H1 (cell line): ENCODE data around the gene GALNT9. TPM values are rescaled to one million over a fixed set of nuclear protein-coding genes. Genes with fewer than 3 reads are reported as not detected.

ENCODE experiments used
- CTCF ChIA-PET: fragments of 300-600 bp; sonication (Branson Sonifier 250); formaldehyde crosslinking; loops from one replicate; lab custom pipeline; 2021; ENCODE audit not compliant: partially characterized antibody; lab: Charles Lee
- POLR2A ChIA-PET: fragments of 300-600 bp; sonication (Branson Sonifier 250); formaldehyde crosslinking; loops from one replicate; lab custom pipeline; 2021; ENCODE audit warnings: inconsistent platforms; ENCODE audit not compliant: partially characterized antibody; lab: Charles Lee
- DNase-seq, 2 experiments: peaks; one replicate each; pipeline versions ENCODE4 v3.0.0 to v3.0.0-alpha.2; 2010 to 2022; ENCODE audit warnings: low spot score in 2 of 2, low read depth in 1 of 2, mixed read lengths in 1 of 2
- FAIRE-seq: peaks from 2 replicates; lab custom pipeline; 2011; peaks lifted over from hg19 to GRCh38; lab: Jason Lieb, UNC
- H2AFZ ChIP-seq: 2 replicates; pipeline ENCODE4 v1.8.1; 2012; ENCODE audit warnings: low read length, inconsistent platforms
- H2AK5ac ChIP-seq: 2 replicates; pipeline ENCODE4 v1.6.1; 2013; ENCODE audit warnings: low read depth, low read length
- H2BK120ac ChIP-seq: replicated peaks from 2 replicates; pipeline ENCODE3; 2013; ENCODE audit warnings: low read depth, low read length, inconsistent platforms
- H2BK12ac ChIP-seq: 2 replicates; pipeline ENCODE4 v1.6.1; 2013; ENCODE audit warnings: low read depth, low read length
- H2BK15ac ChIP-seq: 2 replicates; pipeline ENCODE4 v1.6.1; 2013; ENCODE audit warnings: low read length
- H2BK20ac ChIP-seq: 2 replicates; pipeline ENCODE4 v1.6.1; 2013; ENCODE audit warnings: low read length
- H2BK5ac ChIP-seq: 2 replicates; pipeline ENCODE4 v1.6.1; 2013; ENCODE audit warnings: low read depth, low read length
- H3K14ac ChIP-seq: 2 replicates; pipeline ENCODE4 v1.6.1; 2013; ENCODE audit warnings: inconsistent platforms; ENCODE audit not compliant: insufficient read length
- H3K18ac ChIP-seq: 2 replicates; pipeline ENCODE4 v1.6.1; 2013; ENCODE audit warnings: low read length; ENCODE audit errors: extremely low read depth
- H3K23ac ChIP-seq: 2 replicates; pipeline ENCODE4 v1.6.1; 2013; ENCODE audit warnings: inconsistent platforms; ENCODE audit not compliant: insufficient read length
- H3K23me2 ChIP-seq: 2 replicates; pipeline ENCODE4 v1.6.1; 2013; ENCODE audit warnings: low read depth, low read length
- H3K27ac ChIP-seq: 2 replicates; pipeline ENCODE4 v1.6.1; 2011; ENCODE audit warnings: low read depth, low read length, inconsistent platforms
- H3K27me3 ChIP-seq, 4 experiments: replicated peaks in 1 of 4; 1 replicate in 1 of 4; 2 replicates in 3 of 4; pipeline versions ENCODE4 v1.6.1 to v1.8.1; 2011 to 2013; ENCODE audit warnings: low read length in 3 of 4, mild to moderate bottlenecking in 3 of 4, inconsistent platforms in 2 of 4, mixed read lengths in 2 of 4, moderate library complexity in 1 of 4; ENCODE audit not compliant: control insufficient read depth in 3 of 4, insufficient read depth in 3 of 4; ENCODE audit errors: extremely low read depth in 1 of 4
- H3K36me3 ChIP-seq, 4 experiments: 2 replicates each; pipeline versions ENCODE4 v1.6.1 to v1.8.1; 2011 to 2013; ENCODE audit warnings: mild to moderate bottlenecking in 4 of 4, low read length in 3 of 4, moderate library complexity in 2 of 4, control low read depth in 1 of 4, inconsistent platforms in 1 of 4; ENCODE audit not compliant: insufficient read depth in 4 of 4, control insufficient read depth in 2 of 4
- H3K4ac ChIP-seq: replicated peaks from 2 replicates; pipeline ENCODE3; 2013; ENCODE audit warnings: low read length, low read depth, mixed read lengths, inconsistent platforms; ENCODE audit not compliant: insufficient read length
- H3K4me1 ChIP-seq, 4 experiments: replicated peaks in 1 of 4; 1 replicate in 1 of 4; 2 replicates in 3 of 4; pipeline versions ENCODE4 v1.6.1 to v1.8.1; 2011 to 2013; ENCODE audit warnings: low read length in 3 of 4, inconsistent platforms in 2 of 4, mixed read lengths in 1 of 4; ENCODE audit not compliant: insufficient read depth in 4 of 4, control insufficient read depth in 3 of 4
- H3K4me2 ChIP-seq, 2 experiments: 2 replicates each; pipeline versions ENCODE4 v1.6.1 to v1.8.1; 2011 to 2013; ENCODE audit warnings: low read depth in 2 of 2, low read length in 2 of 2, control low read depth in 1 of 2, inconsistent platforms in 1 of 2, mild to moderate bottlenecking in 1 of 2; ENCODE audit not compliant: insufficient read depth in 1 of 2
- H3K4me3 ChIP-seq, 4 experiments: fragments of 200-600, 300-600 bp in 1 of 4; sonication (generic), shearing (Covaris generic), sonication (Bioruptor Twin) in 1 of 4; 2 replicates each; pipeline versions ENCODE4 v1.5.1 to v1.8.1; 2011 to 2016; ENCODE audit warnings: low read length in 4 of 4, low read depth in 3 of 4, control low read depth in 2 of 4, inconsistent platforms in 2 of 4, mild to moderate bottlenecking in 2 of 4, mixed read lengths in 1 of 4, moderate library complexity in 1 of 4; ENCODE audit not compliant: insufficient read depth in 2 of 4; ENCODE audit errors: extremely low read depth in 1 of 4
- H3K56ac ChIP-seq: replicated peaks from 2 replicates; pipeline ENCODE3; 2013; ENCODE audit warnings: low read depth, mild to moderate bottlenecking, mixed read lengths, low read length, inconsistent platforms; ENCODE audit not compliant: insufficient read length
- H3K79me1 ChIP-seq: 2 replicates; pipeline ENCODE4 v1.6.1; 2013; ENCODE audit warnings: low read depth, low read length, control low read depth
- H3K79me2 ChIP-seq, 2 experiments: 2 replicates each; pipeline versions ENCODE4 v1.6.1 to v1.8.1; 2012 to 2013; ENCODE audit warnings: low read length in 2 of 2, mild to moderate bottlenecking in 2 of 2, inconsistent platforms in 1 of 2; ENCODE audit not compliant: insufficient read depth in 2 of 2, control insufficient read depth in 1 of 2
- H3K9ac ChIP-seq, 4 experiments: replicated peaks in 1 of 4; 1 replicate in 1 of 4; 2 replicates in 3 of 4; pipeline versions ENCODE4 v1.6.1 to v1.8.1; 2011 to 2013; ENCODE audit warnings: low read depth in 3 of 4, low read length in 3 of 4, control low read depth in 2 of 4, mild to moderate bottlenecking in 2 of 4, moderate library complexity in 2 of 4, inconsistent platforms in 1 of 4; ENCODE audit errors: extremely low read depth in 1 of 4
- H3K9me3 ChIP-seq, 2 experiments: 2 replicates each; pipeline versions ENCODE4 v1.6.1 to v1.8.1; 2012 to 2013; ENCODE audit warnings: mild to moderate bottlenecking in 2 of 2, moderate library complexity in 2 of 2, control low read depth in 1 of 2, inconsistent platforms in 1 of 2, low read depth in 1 of 2, low read length in 1 of 2, mixed read lengths in 1 of 2; ENCODE audit not compliant: insufficient read depth in 2 of 2
- H4K20me1 ChIP-seq, 2 experiments: replicated peaks in 1 of 2; 2 replicates each; pipeline versions ENCODE3 to v1.8.1; 2011 to 2013; ENCODE audit warnings: inconsistent platforms in 2 of 2, low read length in 2 of 2, mild to moderate bottlenecking in 1 of 2; ENCODE audit not compliant: insufficient read depth in 2 of 2, control insufficient read depth in 1 of 2
- H4K5ac ChIP-seq: 2 replicates; pipeline ENCODE4 v1.6.1; 2013; ENCODE audit warnings: low read length, low read depth, mixed read lengths, inconsistent platforms; ENCODE audit not compliant: insufficient read length
- H4K8ac ChIP-seq: 2 replicates; pipeline ENCODE4 v1.8.0; 2013; ENCODE audit warnings: mild to moderate bottlenecking, moderate library complexity, low read length, inconsistent platforms; ENCODE audit not compliant: insufficient read depth; ENCODE audit errors: extremely low read depth
- H4K91ac ChIP-seq: replicated peaks from 2 replicates; pipeline ENCODE3; 2013; ENCODE audit warnings: low read length, mixed read lengths, inconsistent platforms; ENCODE audit not compliant: insufficient read length
- GABPA ChIP-seq: IDR thresholded peaks from 2 replicates; pipeline ENCODE4 v1.6.1; 2011; ENCODE audit warnings: mild to moderate bottlenecking, low read length, moderate library complexity, borderline replicate concordance; ENCODE audit not compliant: insufficient read depth
- HDAC2 ChIP-seq, 2 experiments: fragments of 300-600 bp in 1 of 2; sonication (generic) in 1 of 2; IDR thresholded peaks; 2 replicates each; pipeline ENCODE4 v1.6.1; 2011 to 2012; ENCODE audit warnings: low read depth in 2 of 2, low read length in 2 of 2, mild to moderate bottlenecking in 2 of 2, moderate library complexity in 2 of 2, borderline replicate concordance in 1 of 2, inconsistent platforms in 1 of 2
- WGBS, 2 experiments: shearing (Covaris generic) in 1 of 2; methylation state at CpG; one replicate each; pipeline versions ENCODE4 v1.1.6 to v1.1.7; 2013 to 2015; ENCODE audit warnings: low lambda C conversion rate in 2 of 2, mixed read lengths in 2 of 2, inconsistent platforms in 1 of 2, low coverage in 1 of 2, missing lambda C conversion rate in 1 of 2; ENCODE audit not compliant: insufficient replicate concordance in 2 of 2, insufficient coverage in 1 of 2, insufficient read length in 1 of 2; ENCODE audit errors: extremely low coverage in 1 of 2, missing lambda C conversion rate in 1 of 2; 5-methylcytosine and 5-hydroxymethylcytosine counted together
- polyA plus RNA-seq, 7 experiments: library from polyadenylated mRNA; depleted of rRNA in 3 of 7; stranded (reverse) in 5 of 7; unstranded in 2 of 7; fragments of >200 nt in 5 of 7; fragments of 200-250 nt in 2 of 7; gene quantifications; 1 replicate in 5 of 7; 2 replicates in 1 of 7; 4 replicates in 1 of 7; pipeline versions ENCODE4 v1.2.1 to v1.2.3, GENCODE V29; 2011 to 2013; ENCODE audit warnings: missing spikeins in 2 of 7, mixed read lengths in 2 of 7
- total RNA-seq: library from RNA; stranded (reverse); fragmentation: NEBNext Ultra II Directional; extraction: Animal tissue kit (Norgen Biotek cat#: 25700); gene quantifications from 2 replicates; pipeline ENCODE4 v1.2.1, GENCODE V29; 2021

Gene GALNT9
- total and polyA plus RNA-seq, 2 of the 8 experiments (the other 6 are each of a cell fraction or from before 2014, with no cell fraction given), result 2.0 to 3.6 TPM

- H3K79me1 ChIP-seq, result no peaks in the 10 kb centered on the region
- no peaks in the 10 kb centered on the region for H3K79me2 ChIP-seq
- no peak overlapping the region for H3K18ac ChIP-seq
- no peak overlapping the region for H3K23ac ChIP-seq
- no peak overlapping the region for H4K5ac ChIP-seq
- FAIRE-seq, result no peak
- H3K56ac ChIP-seq, result no peak overlapping the region
- H3K14ac ChIP-seq, result no peak overlapping the region
- H3K27ac ChIP-seq, result no peak overlapping the region
- H2BK5ac ChIP-seq, result no peak overlapping the region
- no peak overlapping the region for H4K91ac ChIP-seq
- 94% methylated on average over 18 of the region's 19 CpGs; no CpG with 5 or more reads in 1 of the 2 experiments for WGBS, 2 experiments
- DNase-seq, result no peak
- no peak overlapping the region for H2BK20ac ChIP-seq
- H4K20me1 ChIP-seq, result peaks cover 0 to 2% of the 10 kb centered on the region in 2 experiments
- ChIA-PET CTCF (interaction anchor here (0.9 to 1.6 kb wide), 3 partner anchors 18 to 50 kb away, joined by 3 to 4 read pairs (median 3); no protein-coding TSS in a partner anchor), POLR2A (no interaction called here)
- H2BK12ac ChIP-seq, result no peak overlapping the region
- H2BK15ac ChIP-seq, result no peak overlapping the region
- no peak overlapping the region for H2BK120ac ChIP-seq
- H3K9ac ChIP-seq, result no peak overlapping the region
- no peak overlapping the region for H3K4me3 ChIP-seq
- H3K4ac ChIP-seq, result no peak overlapping the region
- peaks cover 4% of the 10 kb centered on the region; the same call in 1 of the 2 replicates for H3K23me2 ChIP-seq
- H3K9me3 ChIP-seq, result no peaks in the 10 kb centered on the region
- no peak overlapping the region for H2AFZ ChIP-seq
- no peak overlapping the region for H2AK5ac ChIP-seq
- TF ChIP-seq HDAC2 (IDR thresholded peaks at IDR 0.05; ENCODE audit: borderline replicate concordance in 1 of 2, low read depth in 2 of 2, low read length in 2 of 2), result no peak
- 0 out of 2 replicates have a peak, but pooled peaks have one; percentile 22 for TF ChIP-seq GABPA
- peaks cover 2 to 10% (median 6%) of the 10 kb centered on the region in 4 experiments; a peak in 5 of 7 replicates for H3K27me3 ChIP-seq
- no peak overlapping the region for H3K4me2 ChIP-seq
- no peaks in the 10 kb centered on the region; a peak in 1 of 7 replicates for H3K4me1 ChIP-seq
- H3K36me3 ChIP-seq, result no peaks in the 10 kb centered on the region
- no peak overlapping the region for H4K8ac ChIP-seq
These were observed 10.8 kb downstream of the GALNT9 start for GRCh38 chr12:132318618-132319033.
